CD4-positive, alpha-beta T cell (primary cell): ENCODE measurements around the gene PRG2. TPM values are rescaled to one million over a fixed set of nuclear protein-coding genes. Genes with fewer than 3 reads are reported as not detected.

Experiments
- ATAC-seq: fragments of 200-7000 bp; cut with Tn5 transposase; one replicate; pipeline ENCODE4 v1.10.0; 2022; ENCODE audit warnings: mild to moderate bottlenecking; ENCODE audit not compliant: poor library complexity
- CTCF ChIA-PET: fragments of 350-600 bp; sonication (Branson Sonifier 250); formaldehyde crosslinking; loops from one replicate; lab custom pipeline; 2021; ENCODE audit warnings: antibody characterized with exemption, inconsistent platforms; lab: Charles Lee
- POLR2A ChIA-PET: fragments of 350-600 bp; sonication (Branson Sonifier 250); formaldehyde crosslinking; loops from one replicate; lab custom pipeline; 2021; ENCODE audit warnings: antibody characterized with exemption, inconsistent platforms; lab: Charles Lee
- DNase-seq, 14 experiments: peaks; one replicate each; pipeline ENCODE4 v3.0.0-alpha.2; 2013 to 2020; ENCODE audit warnings: mixed read lengths in 2 of 14
- H3K27ac ChIP-seq, 2 donors: one replicate each; pipeline versions ENCODE4 v1.5.1 to v1.7.0; 2013; ENCODE audit warnings: low read length in 2 of 2, low read depth in 1 of 2, mild to moderate bottlenecking in 1 of 2
- H3K27me3 ChIP-seq, 2 experiments: 1 replicate in 1 of 2; 2 replicates in 1 of 2; pipeline versions ENCODE4 v1.6.1 to v1.7.0; 2013; ENCODE audit warnings: low read length in 2 of 2, control low read depth in 1 of 2, mild to moderate bottlenecking in 1 of 2, moderate library complexity in 1 of 2; ENCODE audit not compliant: insufficient read depth in 2 of 2, control insufficient read depth in 1 of 2
- H3K36me3 ChIP-seq: one replicate; pipeline ENCODE4 v1.6.1; 2013; ENCODE audit warnings: low read length, control low read depth; ENCODE audit not compliant: insufficient read depth
- H3K4me1 ChIP-seq: one replicate; pipeline ENCODE4 v1.6.1; 2013; ENCODE audit warnings: low read length, control low read depth; ENCODE audit not compliant: insufficient read depth
- H3K4me3 ChIP-seq: one replicate; pipeline ENCODE4 v1.5.1; 2013; ENCODE audit warnings: mild to moderate bottlenecking, low read length, moderate library complexity
- H3K9me3 ChIP-seq, 2 experiments: 1 replicate in 1 of 2; 2 replicates in 1 of 2; pipeline versions ENCODE4 v1.6.1 to v1.7.0; 2013; ENCODE audit warnings: low read length in 2 of 2, mild to moderate bottlenecking in 2 of 2, control low read depth in 1 of 2, moderate library complexity in 1 of 2; ENCODE audit not compliant: control insufficient read depth in 1 of 2, insufficient read depth in 1 of 2
- H3K27ac Mint-ChIP-seq: one replicate; pipeline ENCODE4 v1.8.0; 2020; ENCODE audit warnings: mixed read lengths
- H3K27me3 Mint-ChIP-seq: one replicate; pipeline ENCODE4 v1.8.0; 2021; ENCODE audit warnings: mixed read lengths
- H3K36me3 Mint-ChIP-seq: one replicate; pipeline ENCODE4 v1.8.0; 2021; ENCODE audit warnings: low read depth, mixed read lengths
- H3K4me1 Mint-ChIP-seq: one replicate; pipeline ENCODE4 v1.8.0; 2021; ENCODE audit warnings: low read depth, mixed read lengths
- H3K4me3 Mint-ChIP-seq: one replicate; pipeline ENCODE4 v1.8.0; 2020; ENCODE audit warnings: mild to moderate bottlenecking, mixed read lengths
- H3K9me3 Mint-ChIP-seq: one replicate; pipeline ENCODE4 v1.8.0; 2020; ENCODE audit warnings: mixed read lengths
- intact Hi-C, 2 experiments: fragments of 100-400 bp; cut with DNase I in 1 of 2; cut with micrococcal nuclease in 1 of 2; formaldehyde crosslinking; loops; one replicate each; pipeline versions ENCODE4 v1.15.1 to v1.9.0; 2023 to 2025; cut with DNase I, micrococcal nuclease
- total RNA-seq, 174 experiments: library from RNA in 2 of 174; stranded (reverse) in 2 of 174; gene quantifications; one replicate each; pipeline ENCODE4 v1.2.3 and lab custom pipeline; 2021 to 2026
- TF ChIP-seq, protein P1 (sequence below): fragments of 200-600 bp; IDR thresholded peaks from one replicate; pipeline ENCODE4 v1.8.0; 2022; ENCODE audit warnings: antibody characterized with exemption, mild to moderate bottlenecking

PRG2 gene
- total RNA-seq, 2 experiments from 2014 or later = 0.53 to 1.1 TPM

- TF ChIP-seq, protein P1, sequence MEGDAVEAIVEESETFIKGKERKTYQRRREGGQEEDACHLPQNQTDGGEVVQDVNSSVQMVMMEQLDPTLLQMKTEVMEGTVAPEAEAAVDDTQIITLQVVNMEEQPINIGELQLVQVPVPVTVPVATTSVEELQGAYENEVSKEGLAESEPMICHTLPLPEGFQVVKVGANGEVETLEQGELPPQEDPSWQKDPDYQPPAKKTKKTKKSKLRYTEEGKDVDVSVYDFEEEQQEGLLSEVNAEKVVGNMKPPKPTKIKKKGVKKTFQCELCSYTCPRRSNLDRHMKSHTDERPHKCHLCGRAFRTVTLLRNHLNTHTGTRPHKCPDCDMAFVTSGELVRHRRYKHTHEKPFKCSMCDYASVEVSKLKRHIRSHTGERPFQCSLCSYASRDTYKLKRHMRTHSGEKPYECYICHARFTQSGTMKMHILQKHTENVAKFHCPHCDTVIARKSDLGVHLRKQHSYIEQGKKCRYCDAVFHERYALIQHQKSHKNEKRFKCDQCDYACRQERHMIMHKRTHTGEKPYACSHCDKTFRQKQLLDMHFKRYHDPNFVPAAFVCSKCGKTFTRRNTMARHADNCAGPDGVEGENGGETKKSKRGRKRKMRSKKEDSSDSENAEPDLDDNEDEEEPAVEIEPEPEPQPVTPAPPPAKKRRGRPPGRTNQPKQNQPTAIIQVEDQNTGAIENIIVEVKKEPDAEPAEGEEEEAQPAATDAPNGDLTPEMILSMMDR = no peak
- Mint-ChIP-seq H3K27ac (no peak overlapping the region), H3K27me3 (peaks cover 4% of the 10 kb centered on the region), H3K9me3 (no peaks in the 10 kb centered on the region), H3K4me1 (no peaks in the 10 kb centered on the region), H3K4me3 (no peak overlapping the region), H3K36me3 (no peaks in the 10 kb centered on the region)
- Histone ChIP-seq H3K4me1 (no peaks in the 10 kb centered on the region), H3K27ac (no peak overlapping the region), H3K4me3 (no peak overlapping the region), H3K27me3 (no peaks in the 10 kb centered on the region), H3K9me3 (no peaks in the 10 kb centered on the region), H3K36me3 (no peaks in the 10 kb centered on the region)
- intact Hi-C loops = no loop called here
- POLR2A ChIA-PET = no interaction called here
- DNase-seq (no peak), ATAC-seq (no peak)
- CTCF ChIA-PET = no interaction called here
These were observed 19.5 kb downstream of the PRG2 start for GRCh38 chr11:57370941-57371340.

GRCh38 chr11:57370251-57370650, 20.2 kb downstream of the PRG2 start:
- POLR2A ChIA-PET = no interaction called here
- H3K27ac Mint-ChIP-seq = no peak overlapping the region
- no peaks in the 10 kb centered on the region for H3K4me1 Mint-ChIP-seq

DNA sequence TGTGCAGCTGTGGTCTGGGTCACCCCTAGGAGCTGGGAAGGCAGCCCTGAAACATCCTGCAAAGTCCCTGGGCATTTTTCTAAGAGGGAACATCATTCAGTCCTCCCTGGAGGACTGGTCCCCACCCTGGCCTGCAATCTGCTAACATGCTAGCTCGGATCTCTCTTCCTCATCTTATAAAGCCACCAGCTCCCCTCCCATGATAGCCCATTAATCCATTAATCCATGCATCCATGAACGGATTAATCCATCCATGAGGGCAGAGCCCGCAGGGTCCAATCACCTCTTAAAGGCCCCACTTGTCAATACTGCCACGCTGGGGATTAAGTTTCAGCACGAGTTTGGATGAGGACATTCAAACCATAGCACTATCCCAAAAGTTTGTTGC, 21.6 kb downstream of the PRG2 start:
- Histone ChIP-seq H3K27ac (no peak overlapping the region), H3K36me3 (no peaks in the 10 kb centered on the region), H3K9me3 (no peaks in the 10 kb centered on the region), H3K4me1 (no peaks in the 10 kb centered on the region), H3K27me3 (no peaks in the 10 kb centered on the region), H3K4me3 (no peak overlapping the region)
- Mint-ChIP-seq H3K27me3 (peaks cover 4% of the 10 kb centered on the region), H3K27ac (no peak overlapping the region), H3K36me3 (no peaks in the 10 kb centered on the region), H3K9me3 (no peaks in the 10 kb centered on the region), H3K4me1 (no peaks in the 10 kb centered on the region), H3K4me3 (no peak overlapping the region)
- ChIA-PET CTCF (no interaction called here), POLR2A (no interaction called here)
- intact Hi-C loops = no loop called here
- DNase-seq = no peak
- no peak for ATAC-seq
- TF ChIP-seq, protein P1 = no peak

More at GRCh38 chr11:57370251-57370650, 20.2 kb downstream of the PRG2 start:
- Mint-ChIP-seq H3K9me3 (no peaks in the 10 kb centered on the region), H3K27me3 (peaks cover 4% of the 10 kb centered on the region), H3K36me3 (no peaks in the 10 kb centered on the region), H3K4me3 (no peak overlapping the region)
- Histone ChIP-seq H3K9me3 (no peaks in the 10 kb centered on the region), H3K27me3 (no peaks in the 10 kb centered on the region), H3K27ac (no peak overlapping the region), H3K4me3 (no peak overlapping the region), H3K4me1 (no peaks in the 10 kb centered on the region), H3K36me3 (no peaks in the 10 kb centered on the region)
- CTCF ChIA-PET = no interaction called here
- ATAC-seq (no peak), DNase-seq (no peak)
- intact Hi-C loops = no loop called here
- TF ChIP-seq, protein P1 = no peak
